HCT116 (cell line): Measurements from ENCODE around the gene MTF2. TPM values are rescaled to one million over a fixed set of nuclear protein-coding genes. Genes with fewer than 3 reads are reported as not detected.

Experiments
- ATAC-seq: fragments of 200-7000 bp; cut with Tn5 transposase; 2 replicates; pipeline ENCODE4 v1.9.1; 2020; ENCODE audit warnings: mild to moderate bottlenecking, moderate library complexity
- BruUV-seq: library from RNA; stranded (reverse); fragments of 400-500 nt; replicated peaks from 2 replicates; lab custom pipeline; 2021; lab: Mats Ljungman, UMichigan
- CTCF ChIA-PET: fragments of 300-600 bp; sonication (Branson Sonifier 250); formaldehyde crosslinking; loops from one replicate; lab custom pipeline; 2021; ENCODE audit warnings: antibody characterized with exemption; lab: Charles Lee
- POLR2A ChIA-PET: fragments of 300-600, 350-600 bp; sonication (Branson Sonifier 250); formaldehyde crosslinking; loops from one replicate; lab custom pipeline; 2021; ENCODE audit warnings: antibody characterized with exemption; lab: Charles Lee
- RAD21 ChIA-PET, 2 experiments: fragments of 300-600 bp; sonication (Branson Sonifier 250); formaldehyde crosslinking; loops; one replicate each; lab custom pipeline; 2023; ENCODE audit warnings: low total read pairs in 2 of 2; ENCODE audit not compliant: uncharacterized antibody in 2 of 2, unreplicated experiment in 2 of 2, low non-redundant PET in 1 of 2; lab: Charles Lee
- DNase-seq: peaks from one replicate; pipeline ENCODE4 v3.0.0-alpha.2; 2010; ENCODE audit warnings: low read depth, low spot score
- H2AFZ ChIP-seq: fragments of 200-600 bp; shearing (Covaris generic), sonication (generic); 2 replicates; pipeline ENCODE4 v1.6.1; 2017; ENCODE audit warnings: low read depth, mixed run types, mixed read lengths, antibody characterized with exemption, low read length; ENCODE audit not compliant: poor library complexity, severe bottlenecking
- H3K27ac ChIP-seq: 2 replicates; pipeline ENCODE4 v1.5.1; 2012; ENCODE audit warnings: low read depth, low read length
- H3K27me3 ChIP-seq: fragments of 200-600 bp; sonication (generic); 2 replicates; pipeline ENCODE4 v1.6.1; 2016; ENCODE audit warnings: mixed run types, low read length, mixed read lengths; ENCODE audit not compliant: insufficient read depth
- H3K36me3 ChIP-seq, 2 experiments: fragments of 200-500 bp in 1 of 2; fragments of 200-600 bp in 1 of 2; sonication (Bioruptor generic) in 1 of 2; sonication (generic) in 1 of 2; 2 replicates each; pipeline versions ENCODE4 v1.5.1 to v1.6.1; 2014 to 2016; ENCODE audit warnings: low read length in 2 of 2, inconsistent platforms in 1 of 2, mixed read lengths in 1 of 2, mixed run types in 1 of 2; ENCODE audit not compliant: insufficient read depth in 2 of 2, control insufficient read depth in 1 of 2
- H3K4me1 ChIP-seq, 2 experiments: fragments of 200-600 bp in 1 of 2; sonication (generic) in 1 of 2; 2 replicates each; pipeline versions ENCODE4 v1.5.1 to v1.6.1; 2012 to 2017; ENCODE audit warnings: low read length in 2 of 2, inconsistent platforms in 1 of 2, mild to moderate bottlenecking in 1 of 2, mixed read lengths in 1 of 2, mixed run types in 1 of 2, moderate library complexity in 1 of 2; ENCODE audit not compliant: insufficient read depth in 2 of 2, control insufficient read depth in 1 of 2
- H3K4me2 ChIP-seq: fragments of 200-600 bp; sonication (generic); 2 replicates; pipeline ENCODE4 v1.6.1; 2017; ENCODE audit warnings: mixed run types, low read length, mixed read lengths
- H3K4me3 ChIP-seq, 2 experiments: fragments of 200-600 bp in 1 of 2; sonication (generic) in 1 of 2; replicated peaks in 1 of 2; 2 replicates each; pipeline ENCODE4 v1.5.1; 2011 to 2016; ENCODE audit warnings: low read length in 2 of 2, control low read depth in 1 of 2, low read depth in 1 of 2, mild to moderate bottlenecking in 1 of 2, mixed read lengths in 1 of 2, mixed run types in 1 of 2
- H3K79me2 ChIP-seq: fragments of 200-600 bp; sonication (generic); 2 replicates; pipeline ENCODE4 v1.6.1; 2017; ENCODE audit warnings: mild to moderate bottlenecking, mixed run types, low read length, moderate library complexity, mixed read lengths; ENCODE audit not compliant: insufficient read depth
- H3K9ac ChIP-seq: fragments of 200-600 bp; sonication (generic); 2 replicates; pipeline ENCODE4 v1.6.1; 2016; ENCODE audit warnings: low read length, mixed read lengths
- H3K9me2 ChIP-seq: fragments of 200-600 bp; sonication (generic), shearing (Covaris generic); 2 replicates; pipeline ENCODE4 v1.6.1; 2017; ENCODE audit warnings: mixed run types, mild to moderate bottlenecking, moderate library complexity; ENCODE audit not compliant: insufficient read depth
- H3K9me3 ChIP-seq, 2 experiments: fragments of 200-500 bp in 1 of 2; fragments of 200-600 bp in 1 of 2; sonication (Bioruptor generic) in 1 of 2; sonication (generic) in 1 of 2; 2 replicates each; pipeline ENCODE4 v1.6.1; 2014 to 2017; ENCODE audit warnings: low read length in 2 of 2, mixed read lengths in 2 of 2, inconsistent platforms in 1 of 2, low read depth in 1 of 2, mild to moderate bottlenecking in 1 of 2, mixed run types in 1 of 2, moderate library complexity in 1 of 2; ENCODE audit not compliant: control insufficient read depth in 1 of 2, insufficient read depth in 1 of 2
- H4K20me1 ChIP-seq: fragments of 200-600 bp; sonication (generic), shearing (Covaris generic); 2 replicates; pipeline ENCODE4 v1.6.1; 2017; ENCODE audit warnings: mixed run types, mild to moderate bottlenecking, moderate library complexity; ENCODE audit not compliant: insufficient read depth
- ATF3 ChIP-seq: IDR thresholded peaks from 2 replicates; pipeline ENCODE4 v1.6.1; 2012
- CBX3 ChIP-seq: IDR thresholded peaks from 2 replicates; pipeline ENCODE4 v1.6.1; 2012; ENCODE audit warnings: low read depth
- CEBPB ChIP-seq: IDR thresholded peaks from 2 replicates; pipeline ENCODE4 v1.6.1; 2012; ENCODE audit warnings: low read depth
- CTCF ChIP-seq, 3 experiments: fragments of 200-600 bp in 1 of 3; sonication (generic) in 1 of 3; IDR thresholded peaks in 2 of 3; conservative IDR thresholded peaks in 1 of 3; 2 replicates each; pipeline ENCODE4 v1.5.1; 2012 to 2017; ENCODE audit warnings: low read depth in 2 of 3, low read length in 2 of 3, antibody characterized with exemption in 1 of 3, borderline replicate concordance in 1 of 3, control low read depth in 1 of 3, mild to moderate bottlenecking in 1 of 3, mixed read lengths in 1 of 3, mixed run types in 1 of 3, moderate library complexity in 1 of 3; ENCODE audit not compliant: insufficient read depth in 1 of 3
- EGR1 ChIP-seq: IDR thresholded peaks from 2 replicates; pipeline ENCODE4 v1.6.1; 2012; ENCODE audit warnings: low read depth
- ELF1 ChIP-seq: IDR thresholded peaks from 2 replicates; pipeline ENCODE4 v1.6.1; 2012; ENCODE audit warnings: low read depth, borderline replicate concordance
- EZH2 ChIP-seq: fragments of 200-600 bp; sonication (generic); IDR thresholded peaks from 2 replicates; pipeline ENCODE4 v1.6.1; 2017; ENCODE audit warnings: antibody characterized with exemption, mixed run types
- EZH2phosphoT487 ChIP-seq: fragments of 200-600 bp; IDR thresholded peaks from 2 replicates; pipeline ENCODE4 v1.6.1; 2018; ENCODE audit warnings: antibody characterized with exemption, borderline replicate concordance
- FOSL1 ChIP-seq: IDR thresholded peaks from 2 replicates; pipeline ENCODE4 v1.6.1; 2012; ENCODE audit warnings: low read depth
- JUND ChIP-seq: IDR thresholded peaks from 2 replicates; pipeline ENCODE4 v1.6.1; 2012
- POLR2A ChIP-seq: IDR thresholded peaks from 2 replicates; pipeline ENCODE4 v1.7.0; 2011; ENCODE audit warnings: borderline replicate concordance; ENCODE audit not compliant: insufficient read depth, insufficient read length; ENCODE audit errors: extremely low read depth
- POLR2AphosphoS5 ChIP-seq: IDR thresholded peaks from 2 replicates; pipeline ENCODE4 v1.6.1; 2011; ENCODE audit warnings: mild to moderate bottlenecking, low read depth, low read length, moderate library complexity
- RAD21 ChIP-seq: IDR thresholded peaks from 2 replicates; pipeline ENCODE4 v1.6.1; 2012; ENCODE audit warnings: low read depth, mild to moderate bottlenecking
- SIN3A ChIP-seq: IDR thresholded peaks from 2 replicates; pipeline ENCODE4 v1.6.1; 2012; ENCODE audit warnings: low read depth
- SP1 ChIP-seq: IDR thresholded peaks from 2 replicates; pipeline ENCODE4 v1.6.1; 2012; ENCODE audit warnings: low read depth
- SRF ChIP-seq: IDR thresholded peaks from 2 replicates; pipeline ENCODE4 v1.6.1; 2012; ENCODE audit warnings: low read depth
- TCF7L2 ChIP-seq: IDR thresholded peaks from 2 replicates; pipeline ENCODE4 v1.7.0; 2011; ENCODE audit warnings: borderline replicate concordance, inconsistent platforms; ENCODE audit not compliant: insufficient read depth, insufficient read length; ENCODE audit errors: extremely low read depth
- ZBTB33 ChIP-seq: IDR thresholded peaks from 2 replicates; pipeline ENCODE4 v1.6.1; 2011; ENCODE audit warnings: mild to moderate bottlenecking, low read length, moderate library complexity; ENCODE audit not compliant: insufficient replicate concordance; ENCODE audit errors: extremely low read depth
- ZFX ChIP-seq: fragments of 450-650 bp; IDR thresholded peaks from 2 replicates; pipeline ENCODE4 v1.6.1; 2017
- intact Hi-C: fragments of 100-400 bp; cut with micrococcal nuclease; formaldehyde crosslinking; loops from 2 replicates; pipeline ENCODE4 v1.10.0; 2022
- total RNA-seq: library from RNA; stranded (reverse); gene quantifications from one replicate; pipeline ENCODE4 v1.2.1, GENCODE V29; 2021; ENCODE audit not compliant: unreplicated experiment
- TF ChIP-seq, protein P1 (sequence below): IDR thresholded peaks from 2 replicates; pipeline ENCODE4 v1.6.1; 2012

Gene MTF2
- total RNA-seq, 1 experiment from 2014 or later = 45.5 TPM

DNA sequence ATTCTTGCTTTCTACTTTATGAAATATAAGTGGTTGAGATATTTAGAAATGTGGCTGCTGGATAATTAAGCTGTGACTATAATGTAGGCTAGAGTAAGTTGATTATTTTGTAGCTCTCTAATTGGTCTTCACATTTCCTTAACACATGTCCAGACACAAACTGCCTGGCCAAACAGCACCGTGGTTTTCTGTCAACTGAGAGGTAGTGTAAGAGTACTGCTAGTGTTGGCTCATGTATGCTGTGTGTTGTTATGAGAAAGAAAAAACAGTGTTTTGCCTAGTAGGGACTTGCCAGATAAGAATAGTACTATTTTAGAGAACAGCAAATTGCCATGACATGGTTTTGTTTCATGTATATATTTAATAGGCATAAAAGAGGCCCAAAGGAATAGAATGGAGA is 64.1 kb downstream of the MTF2 start (continued):
- TF ChIP-seq, protein P1, sequence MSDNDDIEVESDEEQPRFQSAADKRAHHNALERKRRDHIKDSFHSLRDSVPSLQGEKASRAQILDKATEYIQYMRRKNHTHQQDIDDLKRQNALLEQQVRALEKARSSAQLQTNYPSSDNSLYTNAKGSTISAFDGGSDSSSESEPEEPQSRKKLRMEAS = no peak
- TF ChIP-seq SIN3A (no peak), CBX3 (no peak), EZH2phosphoT487 (no peak), RAD21 (no peak)

- intact Hi-C loops = no loop called here
- ATAC-seq = no peak
- no peak for DNase-seq
- no peak overlapping the region for H3K4me2 ChIP-seq
- no peaks in the 10 kb centered on the region for H3K9me3 ChIP-seq
- ChIA-PET CTCF (no interaction called here), POLR2A (no interaction called here), RAD21 (no interaction called here)
- no peak overlapping the region for H3K9ac ChIP-seq
- H3K36me3 ChIP-seq = peaks cover 4 to 5% of the 10 kb centered on the region in 2 experiments; a peak in 3 of 4 replicates
- BruUV-seq = no TSS peak
- no peaks in the 10 kb centered on the region for H3K9me2 ChIP-seq
- H4K20me1 ChIP-seq = no peaks in the 10 kb centered on the region
- peaks cover 6% of the 10 kb centered on the region; the same call in 1 of the 2 replicates for H3K79me2 ChIP-seq
- H2AFZ ChIP-seq = no peak overlapping the region
- H3K4me3 ChIP-seq = no peak overlapping the region
- H3K4me1 ChIP-seq = no peaks in the 10 kb centered on the region
- H3K27ac ChIP-seq = no peak overlapping the region
- no peaks in the 10 kb centered on the region for H3K27me3 ChIP-seq
- TF ChIP-seq JUND = no peak
- TF ChIP-seq FOSL1 = no peak
- TF ChIP-seq TCF7L2 = no peak
- TF ChIP-seq CBX3 = no peak
- TF ChIP-seq SIN3A = no peak
- no peak for TF ChIP-seq CEBPB
- TF ChIP-seq RAD21 = no peak
- TF ChIP-seq EZH2phosphoT487 = no peak
- TF ChIP-seq ZBTB33 = no peak
- TF ChIP-seq POLR2AphosphoS5 = no peak
- TF ChIP-seq CTCF (IDR thresholded peaks at IDR 0.05 in 2 of 3, conservative IDR thresholded peaks at IDR 0.05 in 1 of 3; ENCODE audit: borderline replicate concordance in 1 of 3, insufficient read depth in 1 of 3, low read depth in 2 of 3, low read length in 2 of 3) = no peak
- TF ChIP-seq POLR2A = no peak
- no peak for TF ChIP-seq EZH2
- TF ChIP-seq ELF1 = no peak
- no peak for TF ChIP-seq ATF3
- TF ChIP-seq ZFX = no peak
- no peak for TF ChIP-seq SRF
- no peak for TF ChIP-seq SP1
- no peak for TF ChIP-seq EGR1
Observed at GRCh38 chr1:93143769-93144168, 64.7 kb downstream of the MTF2 start.
